MM.1S (cell line): Measurements from ENCODE around the gene FAH.

ENCODE experiments used
- DNase-seq: peaks from one replicate; pipeline ENCODE4 v3.0.0-alpha.2; 2015
- H2AFZ ChIP-seq: fragments of 300-600 bp; sonication (generic); 2 replicates; pipeline ENCODE4 v1.6.0; 2016; ENCODE audit warnings: antibody characterized with exemption, low read length
- H3F3A ChIP-seq: fragments of 300-600 bp; sonication (generic); 2 replicates; pipeline ENCODE4 v1.6.1; 2016; ENCODE audit warnings: mild to moderate bottlenecking, antibody characterized with exemption, low read length, moderate library complexity, mixed read lengths; ENCODE audit not compliant: insufficient read depth
- H3K27ac ChIP-seq: fragments of 300-600 bp; sonication (generic); 2 replicates; pipeline ENCODE4 v1.5.1; 2016; ENCODE audit warnings: mild to moderate bottlenecking, low read length
- H3K27me3 ChIP-seq: fragments of 300-600 bp; sonication (generic); replicated peaks from 2 replicates; pipeline ENCODE4 v1.6.0; 2016; ENCODE audit warnings: low read length; ENCODE audit not compliant: insufficient read depth
- H3K36me3 ChIP-seq: fragments of 300-600 bp; sonication (generic); replicated peaks from 2 replicates; pipeline ENCODE4 v1.6.1; 2016; ENCODE audit warnings: mild to moderate bottlenecking, low read length, mixed read lengths; ENCODE audit not compliant: insufficient read depth
- H3K4me1 ChIP-seq: fragments of 300-600 bp; sonication (generic); 2 replicates; pipeline ENCODE4 v1.6.1; 2016; ENCODE audit warnings: low read length, mixed read lengths
- H3K4me2 ChIP-seq: fragments of 300-600 bp; sonication (generic); 2 replicates; pipeline ENCODE4 v1.6.0; 2016; ENCODE audit warnings: low read depth, low read length
- H3K4me3 ChIP-seq: fragments of 300-600 bp; sonication (generic); 2 replicates; pipeline ENCODE4 v1.5.1; 2016; ENCODE audit warnings: low read length, mixed read lengths
- H3K79me2 ChIP-seq: fragments of 300-600 bp; sonication (generic); 2 replicates; pipeline ENCODE4 v1.6.1; 2016; ENCODE audit warnings: mixed run types, low read length, mixed read lengths
- H3K9ac ChIP-seq: fragments of 300-600 bp; sonication (generic); 2 replicates; pipeline ENCODE4 v1.6.1; 2016; ENCODE audit warnings: low read length, mixed read lengths
- H3K9me2 ChIP-seq: fragments of 300-600 bp; sonication (generic); replicated peaks from 2 replicates; pipeline ENCODE4 v1.6.1; 2016; ENCODE audit warnings: mild to moderate bottlenecking, low read length, mixed read lengths; ENCODE audit not compliant: insufficient read depth
- H3K9me3 ChIP-seq: fragments of 300-600 bp; sonication (generic); replicated peaks from 2 replicates; pipeline ENCODE4 v1.6.1; 2016; ENCODE audit warnings: mild to moderate bottlenecking, low read length, mixed read lengths; ENCODE audit not compliant: insufficient read depth
- H4K20me1 ChIP-seq: fragments of 300-600 bp; sonication (generic); 2 replicates; pipeline ENCODE4 v1.6.1; 2016; ENCODE audit warnings: mild to moderate bottlenecking, low read length, moderate library complexity, mixed read lengths; ENCODE audit not compliant: insufficient read depth
- EZH2 ChIP-seq: fragments of 300-600 bp; sonication (generic); optimal IDR thresholded peaks from 2 replicates; pipeline ENCODE3; 2017; ENCODE audit warnings: low read depth, mild to moderate bottlenecking, antibody characterized with exemption, low read length, mixed read lengths
- EZH2phosphoT487 ChIP-seq: fragments of 300-600 bp; sonication (generic); IDR thresholded peaks from 2 replicates; pipeline ENCODE4 v1.6.1; 2018; ENCODE audit warnings: antibody characterized with exemption, low read length
- TF ChIP-seq, protein P1 (sequence below): fragments of 300-600 bp; sonication (generic); IDR thresholded peaks from 2 replicates; pipeline ENCODE4 v1.5.1; 2016; ENCODE audit warnings: antibody characterized with exemption, low read length, mixed read lengths

Gene FAH

DNA sequence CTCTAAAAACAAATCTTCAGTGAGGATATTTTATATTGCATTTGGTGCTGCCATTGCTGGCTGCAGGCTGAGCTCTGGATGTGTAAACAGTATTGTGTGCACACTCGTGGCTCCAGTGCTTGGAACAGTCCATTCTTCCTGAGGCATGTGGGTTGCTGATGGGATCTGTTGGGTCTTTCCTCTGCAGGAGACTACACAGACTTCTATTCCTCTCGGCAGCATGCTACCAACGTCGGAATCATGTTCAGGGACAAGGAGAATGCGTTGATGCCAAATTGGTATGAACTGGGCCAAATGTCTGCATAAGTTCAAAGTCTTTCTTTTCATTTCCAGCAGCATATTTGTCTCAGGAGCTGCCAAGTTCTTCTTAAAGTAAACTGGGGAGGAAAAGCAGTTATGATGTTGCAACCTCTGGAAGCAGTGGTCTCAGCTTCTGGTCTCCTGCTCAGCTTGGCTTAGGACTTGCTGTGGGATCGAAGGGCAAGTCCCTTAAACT is 9.3 kb downstream of the FAH start:
- no peak for DNase-seq
- Histone ChIP-seq H3K4me2 (no peak overlapping the region), H3K27me3 (no peaks in the 10 kb centered on the region), H3K4me1 (peaks cover 20% of the 10 kb centered on the region), H3K9me2 (no peaks in the 10 kb centered on the region), H3K4me3 (no peak overlapping the region), H3K36me3 (no peaks in the 10 kb centered on the region), H3K9ac (no peak overlapping the region), H3K27ac (no peak overlapping the region), H4K20me1 (no peaks in the 10 kb centered on the region), H3K79me2 (no peaks in the 10 kb centered on the region), H3K9me3 (no peaks in the 10 kb centered on the region), H2AFZ (no peak overlapping the region), H3F3A (peaks cover 10% of the 10 kb centered on the region; the same call in 1 of the 2 replicates)
- TF ChIP-seq EZH2phosphoT487 (no peak), EZH2 (no peak)
- TF ChIP-seq, protein P1, sequence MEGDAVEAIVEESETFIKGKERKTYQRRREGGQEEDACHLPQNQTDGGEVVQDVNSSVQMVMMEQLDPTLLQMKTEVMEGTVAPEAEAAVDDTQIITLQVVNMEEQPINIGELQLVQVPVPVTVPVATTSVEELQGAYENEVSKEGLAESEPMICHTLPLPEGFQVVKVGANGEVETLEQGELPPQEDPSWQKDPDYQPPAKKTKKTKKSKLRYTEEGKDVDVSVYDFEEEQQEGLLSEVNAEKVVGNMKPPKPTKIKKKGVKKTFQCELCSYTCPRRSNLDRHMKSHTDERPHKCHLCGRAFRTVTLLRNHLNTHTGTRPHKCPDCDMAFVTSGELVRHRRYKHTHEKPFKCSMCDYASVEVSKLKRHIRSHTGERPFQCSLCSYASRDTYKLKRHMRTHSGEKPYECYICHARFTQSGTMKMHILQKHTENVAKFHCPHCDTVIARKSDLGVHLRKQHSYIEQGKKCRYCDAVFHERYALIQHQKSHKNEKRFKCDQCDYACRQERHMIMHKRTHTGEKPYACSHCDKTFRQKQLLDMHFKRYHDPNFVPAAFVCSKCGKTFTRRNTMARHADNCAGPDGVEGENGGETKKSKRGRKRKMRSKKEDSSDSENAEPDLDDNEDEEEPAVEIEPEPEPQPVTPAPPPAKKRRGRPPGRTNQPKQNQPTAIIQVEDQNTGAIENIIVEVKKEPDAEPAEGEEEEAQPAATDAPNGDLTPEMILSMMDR = no peak

DNA sequence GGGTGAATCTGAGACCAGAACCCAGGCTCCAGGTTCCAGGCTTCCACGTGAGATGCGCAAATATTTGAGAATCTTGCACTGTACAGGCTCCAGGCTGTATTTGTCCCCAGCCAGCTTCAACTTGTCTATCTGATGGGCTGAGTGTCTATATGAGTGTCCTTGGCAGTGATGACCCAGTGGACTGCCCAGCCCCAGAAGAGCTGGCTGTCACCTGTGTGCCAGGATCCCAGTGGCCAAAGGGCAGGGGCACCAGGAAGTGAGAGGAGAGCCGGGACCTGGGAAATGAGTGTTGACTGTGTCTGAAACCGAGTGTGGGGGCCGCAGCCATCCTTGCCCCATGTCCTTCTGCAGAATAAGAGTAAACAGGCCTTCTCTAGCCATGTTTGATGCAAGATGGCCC is 10.4 kb downstream of the FAH start:
- no peak for TF ChIP-seq EZH2
- TF ChIP-seq EZH2phosphoT487 = no peak
- TF ChIP-seq, protein P1 = no peak
- H3K4me1 ChIP-seq = peaks cover 20% of the 10 kb centered on the region
- no peaks in the 10 kb centered on the region for H3K9me2 ChIP-seq
- peaks cover 10% of the 10 kb centered on the region; the same call in 1 of the 2 replicates for H3F3A ChIP-seq
- no peaks in the 10 kb centered on the region for H3K36me3 ChIP-seq
- no peak for DNase-seq
- no peaks in the 10 kb centered on the region for H3K79me2 ChIP-seq
- H3K4me3 ChIP-seq = no peak overlapping the region
- no peak overlapping the region for H2AFZ ChIP-seq
- H3K27me3 ChIP-seq = no peaks in the 10 kb centered on the region
- no peaks in the 10 kb centered on the region for H3K9me3 ChIP-seq
- H3K4me2 ChIP-seq = no peak overlapping the region
- H4K20me1 ChIP-seq = no peaks in the 10 kb centered on the region
- H3K9ac ChIP-seq = no peak overlapping the region
- no peak overlapping the region for H3K27ac ChIP-seq

DNA sequence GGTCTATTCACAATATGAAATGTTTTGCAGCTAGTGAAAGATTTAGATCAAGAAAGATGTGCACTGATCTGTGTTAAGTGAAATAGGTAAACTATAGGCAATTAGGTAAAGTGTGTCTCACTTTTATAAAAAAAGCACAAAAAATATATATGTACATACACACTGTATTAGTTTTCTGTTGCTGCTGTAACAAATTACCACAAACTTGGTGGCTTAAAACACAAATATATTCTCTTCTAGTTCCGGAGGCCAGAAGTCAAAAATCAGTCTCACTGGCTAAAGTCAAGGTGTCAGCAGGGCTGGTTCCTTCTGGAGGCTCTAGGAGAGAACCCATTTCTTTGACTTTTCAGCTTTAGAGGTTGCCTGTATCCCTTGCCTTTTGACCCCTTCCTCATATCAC is 11.1 kb downstream of the FAH start:
- Histone ChIP-seq H3K4me1 (peaks cover 20% of the 10 kb centered on the region), H3K4me3 (no peak overlapping the region), H3K36me3 (no peaks in the 10 kb centered on the region), H3K27ac (no peak overlapping the region), H3K4me2 (no peak overlapping the region), H3K27me3 (no peaks in the 10 kb centered on the region), H3K9me2 (no peaks in the 10 kb centered on the region), H3F3A (peaks cover 10% of the 10 kb centered on the region; the same call in 1 of the 2 replicates), H2AFZ (no peak overlapping the region), H3K9me3 (no peaks in the 10 kb centered on the region), H3K79me2 (no peaks in the 10 kb centered on the region), H4K20me1 (no peaks in the 10 kb centered on the region), H3K9ac (no peak overlapping the region)
- DNase-seq = no peak
- no peak for TF ChIP-seq EZH2phosphoT487
- TF ChIP-seq EZH2 = no peak
- TF ChIP-seq, protein P1 = no peak
